WI38 (cell line): ENCODE data around the gene USH2A.

Source experiments
- H3K4me3 ChIP-seq: 2 replicates; pipeline ENCODE4 v1.5.1; 2011; ENCODE audit warnings: low read depth, mild to moderate bottlenecking, control low read depth, low read length
- TF ChIP-seq, protein P1 (sequence below): IDR thresholded peaks from 2 replicates; pipeline ENCODE4 v1.5.1; 2012; ENCODE audit warnings: low read depth, mild to moderate bottlenecking, control low read depth, low read length

The USH2A gene

DNA sequence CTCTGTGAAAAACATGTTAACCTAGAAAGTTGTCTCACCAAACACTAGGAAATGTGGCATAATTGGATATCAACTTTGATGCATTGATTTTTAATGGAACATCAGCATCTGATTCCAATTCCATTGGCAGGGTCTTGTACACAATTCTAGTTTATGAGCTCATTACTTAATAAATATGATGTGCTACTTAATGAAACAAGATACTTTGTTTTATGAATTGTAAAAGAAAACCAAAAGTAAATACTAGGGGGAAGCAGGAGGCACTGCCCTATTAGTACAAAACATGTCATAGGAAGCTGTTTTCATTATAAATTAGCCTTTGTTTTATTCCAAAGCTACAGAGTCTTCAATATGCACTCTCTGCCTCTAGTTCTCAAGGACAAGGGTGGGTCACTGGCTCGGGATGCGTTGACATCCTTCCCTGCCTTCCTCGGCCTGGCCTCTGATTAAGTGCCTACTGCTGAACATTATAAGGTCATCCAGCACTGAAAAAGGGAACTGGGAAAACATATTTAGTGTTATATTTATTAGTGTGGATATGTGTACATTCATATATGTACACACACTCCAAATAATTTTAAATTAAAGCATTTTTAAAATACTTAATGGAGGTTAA, 185.2 kb downstream of the USH2A start:
- TF ChIP-seq, protein P1, sequence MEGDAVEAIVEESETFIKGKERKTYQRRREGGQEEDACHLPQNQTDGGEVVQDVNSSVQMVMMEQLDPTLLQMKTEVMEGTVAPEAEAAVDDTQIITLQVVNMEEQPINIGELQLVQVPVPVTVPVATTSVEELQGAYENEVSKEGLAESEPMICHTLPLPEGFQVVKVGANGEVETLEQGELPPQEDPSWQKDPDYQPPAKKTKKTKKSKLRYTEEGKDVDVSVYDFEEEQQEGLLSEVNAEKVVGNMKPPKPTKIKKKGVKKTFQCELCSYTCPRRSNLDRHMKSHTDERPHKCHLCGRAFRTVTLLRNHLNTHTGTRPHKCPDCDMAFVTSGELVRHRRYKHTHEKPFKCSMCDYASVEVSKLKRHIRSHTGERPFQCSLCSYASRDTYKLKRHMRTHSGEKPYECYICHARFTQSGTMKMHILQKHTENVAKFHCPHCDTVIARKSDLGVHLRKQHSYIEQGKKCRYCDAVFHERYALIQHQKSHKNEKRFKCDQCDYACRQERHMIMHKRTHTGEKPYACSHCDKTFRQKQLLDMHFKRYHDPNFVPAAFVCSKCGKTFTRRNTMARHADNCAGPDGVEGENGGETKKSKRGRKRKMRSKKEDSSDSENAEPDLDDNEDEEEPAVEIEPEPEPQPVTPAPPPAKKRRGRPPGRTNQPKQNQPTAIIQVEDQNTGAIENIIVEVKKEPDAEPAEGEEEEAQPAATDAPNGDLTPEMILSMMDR: no peak
- no peak overlapping the region for H3K4me3 ChIP-seq

DNA sequence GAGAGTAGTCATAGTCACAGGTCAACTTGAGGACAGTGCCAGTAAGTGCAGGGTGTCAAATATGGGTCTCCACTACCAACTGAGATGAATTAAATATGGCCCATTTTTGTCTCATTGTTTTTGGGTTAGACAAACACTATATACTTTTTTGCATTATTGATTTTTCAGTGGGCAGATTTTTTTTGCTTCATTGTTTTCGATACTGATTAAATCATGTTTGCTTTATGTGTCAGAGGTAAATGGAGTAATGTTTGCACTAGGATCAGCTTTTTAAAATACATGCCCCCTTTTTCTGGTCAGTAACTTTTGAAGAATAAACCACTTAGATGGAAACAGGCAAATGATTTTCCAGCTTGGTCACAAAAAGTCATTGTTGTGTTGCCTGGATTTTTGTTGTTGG, 199.0 kb downstream of the USH2A start:
- TF ChIP-seq, protein P1: no peak
- H3K4me3 ChIP-seq: no peak overlapping the region

DNA sequence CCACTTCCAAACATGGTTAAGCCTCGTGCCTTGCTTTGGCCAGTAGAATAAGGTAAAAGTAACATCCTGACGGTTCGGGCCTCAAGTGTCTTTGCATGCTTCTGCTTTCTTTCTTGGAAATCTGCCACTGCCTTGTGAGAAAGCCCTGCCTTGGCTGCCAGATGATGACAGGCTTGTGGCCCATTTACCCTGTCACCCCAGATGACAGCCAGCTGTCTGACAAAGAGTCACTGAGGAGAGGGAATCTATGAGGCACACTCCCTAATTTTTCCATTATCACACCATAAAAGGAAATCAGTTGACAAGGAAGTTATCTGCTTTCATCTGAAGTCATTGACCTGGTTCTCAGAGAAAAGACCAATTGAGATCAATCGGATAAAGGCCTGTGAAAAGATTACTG, 199.8 kb downstream of the USH2A start:
- H3K4me3 ChIP-seq: no peak overlapping the region
- TF ChIP-seq, protein P1: no peak

DNA sequence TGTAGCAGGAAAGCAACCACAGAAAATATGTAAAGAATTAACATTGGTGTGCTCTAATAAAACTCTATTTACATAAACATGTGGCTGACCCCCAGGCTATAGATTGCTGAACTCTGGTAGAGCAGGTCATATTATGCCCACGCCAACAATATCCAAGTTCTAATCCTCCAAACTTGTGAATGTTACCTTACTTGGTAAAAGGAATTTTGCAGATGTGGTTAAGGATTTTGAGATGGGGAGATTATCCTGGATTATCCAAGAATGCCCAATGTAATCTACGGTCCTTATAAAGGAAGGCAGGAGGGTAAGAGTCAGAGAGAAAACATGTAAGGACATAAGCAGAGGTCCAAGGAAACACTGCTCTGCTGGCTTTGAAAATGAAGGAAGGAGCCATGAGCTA, 201.0 kb downstream of the USH2A start:
- TF ChIP-seq, protein P1: no peak

DNA sequence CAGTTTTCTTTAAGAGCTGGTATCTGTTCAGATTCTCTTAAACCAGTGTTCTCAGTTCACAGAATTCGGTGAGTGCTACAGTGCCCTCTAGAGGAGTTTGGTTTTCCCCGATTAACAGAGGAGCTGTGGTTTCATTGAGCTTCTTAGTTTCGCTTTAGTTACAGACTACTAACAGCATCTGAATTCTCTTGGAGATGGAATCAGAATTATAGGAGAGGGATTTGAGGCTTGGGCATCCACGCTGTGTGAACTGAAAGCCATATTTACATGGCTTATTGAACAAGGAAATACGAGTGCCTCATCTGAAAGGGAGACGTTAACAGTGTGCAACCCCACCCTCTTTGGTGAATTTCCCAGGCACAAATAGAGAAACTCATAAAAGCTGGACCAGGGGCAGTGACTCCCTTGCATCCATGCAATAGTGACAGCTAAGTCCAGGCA, 202.0 kb downstream of the USH2A start:
- TF ChIP-seq, protein P1: peak; percentile 56
- H3K4me3 ChIP-seq: peak overlapping the region; percentile 59

More for the DNA sequence above, 201.0 kb downstream of the USH2A start:
- H3K4me3 ChIP-seq: no peak overlapping the region

DNA sequence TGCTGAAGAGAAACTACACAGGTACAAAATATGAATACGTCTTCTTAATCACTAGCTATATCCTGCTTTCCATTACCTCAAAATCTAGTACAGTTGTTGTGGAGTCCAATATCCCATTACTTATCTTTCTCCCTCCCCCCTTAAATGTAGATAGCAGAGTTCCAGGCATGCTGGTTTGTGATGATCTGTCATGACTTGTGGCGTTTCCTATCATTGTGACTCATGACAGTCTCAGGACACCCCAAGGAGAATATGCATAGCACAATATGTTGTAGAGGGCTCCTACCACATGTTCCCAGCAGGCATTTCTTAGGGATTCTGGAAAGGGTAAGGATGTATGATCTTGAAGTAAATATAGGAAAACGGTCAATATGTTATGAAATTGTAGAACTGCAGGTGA, 206.9 kb downstream of the USH2A start:
- no peak overlapping the region for H3K4me3 ChIP-seq
- TF ChIP-seq, protein P1: no peak

DNA sequence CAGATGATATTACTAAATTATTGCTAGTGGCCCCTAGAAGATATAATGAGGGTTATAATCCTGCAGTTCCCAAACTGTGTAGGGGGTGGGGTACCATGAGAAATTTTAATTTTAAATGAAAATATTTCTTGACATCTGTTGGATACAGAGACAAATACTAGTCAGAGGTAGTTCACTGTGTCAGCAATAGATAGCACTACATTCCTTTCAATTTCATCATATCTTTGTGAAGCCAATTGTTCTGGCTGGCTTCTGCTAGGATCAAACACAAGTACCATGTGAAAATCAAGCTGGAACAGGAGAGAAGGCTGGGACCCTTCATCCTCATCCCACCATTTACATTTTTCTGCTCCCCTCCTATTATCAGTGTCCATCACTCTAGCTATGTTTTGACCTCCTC, 208.1 kb downstream of the USH2A start:
- H3K4me3 ChIP-seq: no peak overlapping the region
- TF ChIP-seq, protein P1: no peak
